Transverse colon (tissue), 4 donors: ENCODE measurements around the gene TMEM131L. TPM values are rescaled to one million over a fixed set of nuclear protein-coding genes. Genes with fewer than 3 reads are reported as not detected.

ENCODE experiments used
- DNase-seq: peaks from one replicate; pipeline ENCODE4 v3.0.0-alpha.2; 2019
- H3K27ac ChIP-seq, 4 donors: fragments of 200-600 bp; sonication (generic); 2 replicates each; pipeline ENCODE4 v1.5.1; 2016 to 2018; ENCODE audit warnings: inconsistent platforms in 4 of 4
- H3K27me3 ChIP-seq: fragments of 200-600 bp; sonication (generic); 2 replicates; pipeline ENCODE4 v1.5.1; 2017; ENCODE audit warnings: inconsistent platforms
- H3K36me3 ChIP-seq, 4 donors: fragments of 200-600 bp; sonication (generic); 2 replicates each; pipeline ENCODE4 v1.5.1; 2017 to 2019; ENCODE audit warnings: inconsistent platforms in 4 of 4
- H3K4me1 ChIP-seq, 4 donors: fragments of 200-600 bp; sonication (generic); 2 replicates each; pipeline ENCODE4 v1.5.1; 2017 to 2020; ENCODE audit warnings: inconsistent platforms in 4 of 4
- H3K4me3 ChIP-seq, 4 donors: fragments of 200-600 bp; sonication (generic); 1 replicate in 1 of 4; 2 replicates in 3 of 4; pipeline versions ENCODE4 v1.5.1 to v1.6.1; 2017 to 2019; ENCODE audit warnings: inconsistent platforms in 4 of 4
- H3K9me3 ChIP-seq, 2 donors: fragments of 200-600 bp; sonication (generic); 2 replicates each; pipeline ENCODE4 v1.5.1; 2017 to 2019; ENCODE audit warnings: inconsistent platforms in 2 of 2
- CTCF ChIP-seq, 5 experiments: fragments of 200-600 bp in 3 of 5; fragments of 450-650 bp in 2 of 5; sonication (generic) in 3 of 5; IDR thresholded peaks; 1 replicate in 2 of 5; 2 replicates in 3 of 5; pipeline ENCODE4 v1.5.1; 2016 to 2017; ENCODE audit warnings: antibody characterized with exemption in 5 of 5, inconsistent platforms in 3 of 5, mild to moderate bottlenecking in 2 of 5, moderate library complexity in 1 of 5
- EP300 ChIP-seq: sonication (generic); formaldehyde crosslinking; IDR thresholded peaks from one replicate; pipeline ENCODE4 v1.6.1; 2017; ENCODE audit warnings: antibody characterized with exemption, low read depth
- POLR2A ChIP-seq: fragments of 450-650 bp; IDR thresholded peaks from one replicate; pipeline ENCODE4 v1.6.1; 2016; ENCODE audit warnings: antibody characterized with exemption, mild to moderate bottlenecking, moderate library complexity
- POLR2AphosphoS5 ChIP-seq, 3 donors: sonication (generic); formaldehyde crosslinking; IDR thresholded peaks; one replicate each; pipeline ENCODE4 v1.6.1; 2016; ENCODE audit warnings: antibody characterized with exemption in 3 of 3
- WGBS, 2 donors: methylation state at CpG; one replicate each; pipeline ENCODE4 v1.1.5; 2018; ENCODE audit warnings: low coverage in 1 of 2; 5-methylcytosine and 5-hydroxymethylcytosine counted together
- in situ Hi-C, 4 donors: fragments of 200-750 bp; cut with MboI; loops; one replicate each; pipeline versions ENCODE4 v1.15.0 to v1.15.1; 2017; ENCODE audit warnings: low sequenced_read_pairs in 3 of 4, low pct_ligation_motif_present in 1 of 4, low pct_unique_long_range_greater_than_20kb in 1 of 4
- intact Hi-C: fragments of 100-400 bp; cut with DNase I; formaldehyde crosslinking; loops from one replicate; pipeline ENCODE4 v1.15.1; 2023; ENCODE audit warnings: low total_unique reads
- total RNA-seq, 4 donors: library from RNA; depleted of rRNA; stranded (reverse); fragments of >200 nt; gene quantifications; one replicate each; pipeline ENCODE4 v1.1.0, GENCODE V29; 2016

The TMEM131L gene
- total RNA-seq, 4 donors from 2014 or later, result 5.2 to 14.8 (median 8.3) TPM

GRCh38 chr4:153592064-153592463 is 125.9 kb downstream of the TMEM131L start:
- H3K4me3 ChIP-seq, result no peak overlapping the region
- no peak for DNase-seq
- no peaks in the 10 kb centered on the region for H3K27me3 ChIP-seq
- no peaks in the 10 kb centered on the region for H3K4me1 ChIP-seq
- no peaks in the 10 kb centered on the region for H3K9me3 ChIP-seq
- in situ Hi-C loops, result loop anchor here in 2 of 4 donors (25.0 kb wide), 2 partner anchors 255 to 455 kb away; partner anchors contain the start of gene MND1 (in 1 of the 2)
- no peak overlapping the region for H3K27ac ChIP-seq
- H3K36me3 ChIP-seq, result peaks cover 0 to 3% (median 0%) of the 10 kb centered on the region in 4 donors
- 78 to 94% methylated on average over 2 of the region's 2 CpGs for WGBS, 2 donors
- TF ChIP-seq CTCF (IDR thresholded peaks at IDR 0.05) (no peak), EP300 (no peak), POLR2AphosphoS5 (IDR thresholded peaks at IDR 0.05) (no peak), POLR2A (no peak)
- intact Hi-C loops, result no loop called here

DNA sequence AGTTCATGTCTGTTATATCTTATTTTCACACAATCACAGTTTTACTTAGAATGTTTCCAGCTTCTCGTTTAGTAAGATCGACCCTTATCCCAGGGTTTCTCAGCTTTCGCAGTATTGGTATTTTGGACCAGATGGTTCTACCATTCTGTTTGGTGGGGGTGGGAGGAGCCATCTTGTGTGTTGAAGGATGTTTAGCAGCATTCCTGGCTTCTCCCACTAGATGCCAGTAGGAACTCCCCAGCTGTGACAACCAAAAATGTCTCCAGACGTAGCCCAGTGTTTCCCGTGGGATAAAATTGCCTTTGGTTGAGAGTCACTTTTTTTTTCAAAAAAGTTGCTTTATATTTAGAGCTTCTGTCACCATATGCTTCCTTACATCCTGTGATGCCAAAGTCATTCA is 127.0 kb downstream of the TMEM131L start:
- H3K9me3 ChIP-seq, result no peaks in the 10 kb centered on the region
- in situ Hi-C loops, result loop anchor here in 2 of 4 donors (25.0 kb wide), 2 partner anchors 256 to 456 kb away; partner anchors contain the start of gene MND1 (in 1 of the 2)
- H3K27me3 ChIP-seq, result no peaks in the 10 kb centered on the region
- no peak overlapping the region for H3K27ac ChIP-seq
- intact Hi-C loops, result no loop called here
- H3K4me1 ChIP-seq, result no peaks in the 10 kb centered on the region
- 83 to 97% methylated on average over 5 of the region's 5 CpGs for WGBS, 2 donors
- H3K36me3 ChIP-seq, result peaks cover 0 to 3% (median 0%) of the 10 kb centered on the region in 4 donors
- TF ChIP-seq CTCF (IDR thresholded peaks at IDR 0.05) (no peak), POLR2AphosphoS5 (IDR thresholded peaks at IDR 0.05) (no peak)
- no peak for DNase-seq
- H3K4me3 ChIP-seq, result no peak overlapping the region

DNA sequence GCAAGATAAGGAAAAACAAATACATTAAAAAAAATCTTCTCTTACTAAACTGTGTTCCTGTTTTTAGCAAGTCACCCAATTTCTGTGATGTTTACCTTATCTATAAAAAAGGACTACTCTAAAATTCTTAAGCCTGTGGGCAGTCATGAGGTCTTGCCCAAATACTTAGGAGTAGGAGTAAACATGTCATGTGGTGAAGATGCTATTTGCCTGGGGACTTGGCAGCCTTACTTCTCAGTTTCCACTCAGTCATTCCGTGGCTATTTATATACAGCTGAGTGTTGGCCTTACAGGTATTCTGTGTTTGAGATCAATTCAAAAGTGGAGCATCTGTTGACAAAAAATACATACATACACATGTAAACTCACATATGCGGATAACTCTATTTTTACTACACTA is 128.1 kb downstream of the TMEM131L start:
- H3K27ac ChIP-seq, result no peak overlapping the region
- DNase-seq, result no peak
- in situ Hi-C loops, result loop anchor here in 2 of 4 donors (25.0 kb wide), 2 partner anchors 257 to 457 kb away; partner anchors contain the start of gene MND1 (in 1 of the 2)

GRCh38 chr4:153595894-153596601 is 129.9 kb downstream of the TMEM131L start:
- no peak overlapping the region for H3K27ac ChIP-seq
- H3K36me3 ChIP-seq, result peaks cover 0 to 8% (median 0%) of the 10 kb centered on the region in 4 donors
- intact Hi-C loops, result no loop called here
- no peak overlapping the region for H3K4me3 ChIP-seq
- no peaks in the 10 kb centered on the region for H3K4me1 ChIP-seq
- in situ Hi-C loops, result loop anchor here in 2 of 4 donors (25.0 kb wide), 2 partner anchors 259 to 459 kb away; partner anchors contain the start of gene MND1 (in 1 of the 2)
- 81 to 86% methylated on average over 3 to 6 of the region's 6 CpGs for WGBS, 2 donors
- no peaks in the 10 kb centered on the region for H3K27me3 ChIP-seq
- no peaks in the 10 kb centered on the region for H3K9me3 ChIP-seq
- no peak for DNase-seq
- TF ChIP-seq POLR2AphosphoS5 (IDR thresholded peaks at IDR 0.05), result no peak
- TF ChIP-seq POLR2A, result no peak
- TF ChIP-seq CTCF (IDR thresholded peaks at IDR 0.05), result no peak
- no peak for TF ChIP-seq EP300

More for the DNA sequence above, 128.1 kb downstream of the TMEM131L start:
- H3K4me3 ChIP-seq, result no peak overlapping the region
- H3K4me1 ChIP-seq, result no peaks in the 10 kb centered on the region
- intact Hi-C loops, result no loop called here
- H3K36me3 ChIP-seq, result peaks cover 0 to 8% (median 0%) of the 10 kb centered on the region in 4 donors
- 82 to 88% methylated on average over 2 of the region's 2 CpGs for WGBS, 2 donors
- no peaks in the 10 kb centered on the region for H3K9me3 ChIP-seq
- no peaks in the 10 kb centered on the region for H3K27me3 ChIP-seq
- TF ChIP-seq POLR2AphosphoS5 (IDR thresholded peaks at IDR 0.05), result no peak
- no peak for TF ChIP-seq CTCF (IDR thresholded peaks at IDR 0.05)
